T-helper 17 cell (primary cell): ENCODE data around the gene HINT3. TPM values are rescaled to one million over a fixed set of nuclear protein-coding genes. Genes with fewer than 3 reads are reported as not detected.
A peak's percentile ranks its signal among the peaks of the same experiment; 100 is the strongest.
"Not testable (repeated sequence)": the region's sequence is repeated elsewhere in the genome, so short reads cannot be mapped to it uniquely, and the experiment has no call there.

Experiments used
- ATAC-seq: fragments of 150-1000 bp; cut with Tn5 transposase; 2 replicates; pipeline ENCODE4 v1.10.0; 2021; ENCODE audit warnings: mild to moderate bottlenecking, moderate library complexity
- DNase-seq, 3 donors: peaks; one replicate each; pipeline versions ENCODE4 v3.0.0 to v3.0.0-alpha.2; 2020 to 2021
- H3K9me3 ChIP-seq: one replicate; pipeline ENCODE4 v1.7.0; 2013; ENCODE audit warnings: low read length, mild to moderate bottlenecking; ENCODE audit not compliant: control insufficient read depth, poor library complexity, severe bottlenecking
- H3K27ac Mint-ChIP-seq: one replicate; pipeline ENCODE4 v1.8.0; 2022; ENCODE audit warnings: mild to moderate bottlenecking, moderate library complexity, mixed read lengths
- H3K27me3 Mint-ChIP-seq: one replicate; pipeline ENCODE4 v1.8.0; 2022; ENCODE audit warnings: mixed read lengths
- H3K36me3 Mint-ChIP-seq: one replicate; pipeline ENCODE4 v1.8.0; 2022; ENCODE audit warnings: low read depth, mixed read lengths
- H3K4me1 Mint-ChIP-seq: one replicate; pipeline ENCODE4 v1.8.0; 2022; ENCODE audit warnings: mild to moderate bottlenecking, mixed read lengths
- H3K4me3 Mint-ChIP-seq: one replicate; pipeline ENCODE4 v1.8.0; 2022; ENCODE audit warnings: mild to moderate bottlenecking, moderate library complexity, mixed read lengths
- total RNA-seq, 4 donors: library from RNA in 2 of 4; stranded (reverse) in 2 of 4; gene quantifications; one replicate each; pipeline ENCODE4 v1.2.3 and lab custom pipeline; 2022 to 2026

HINT3 gene
- total RNA-seq, 2 donors from 2014 or later: 7.6 to 10.6 TPM

- ATAC-seq: no peak
- Mint-ChIP-seq H3K4me3 (no peak overlapping the region), H3K27ac (no peak overlapping the region), H3K4me1 (peaks cover 15% of the 10 kb centered on the region), H3K36me3 (no peaks in the 10 kb centered on the region), H3K27me3 (peaks cover 9% of the 10 kb centered on the region)
- H3K9me3 ChIP-seq: no peaks in the 10 kb centered on the region
- no peak for DNase-seq
These were observed 1.3 kb downstream of the HINT3 start for GRCh38 chr6:125957845-125958244.

DNA sequence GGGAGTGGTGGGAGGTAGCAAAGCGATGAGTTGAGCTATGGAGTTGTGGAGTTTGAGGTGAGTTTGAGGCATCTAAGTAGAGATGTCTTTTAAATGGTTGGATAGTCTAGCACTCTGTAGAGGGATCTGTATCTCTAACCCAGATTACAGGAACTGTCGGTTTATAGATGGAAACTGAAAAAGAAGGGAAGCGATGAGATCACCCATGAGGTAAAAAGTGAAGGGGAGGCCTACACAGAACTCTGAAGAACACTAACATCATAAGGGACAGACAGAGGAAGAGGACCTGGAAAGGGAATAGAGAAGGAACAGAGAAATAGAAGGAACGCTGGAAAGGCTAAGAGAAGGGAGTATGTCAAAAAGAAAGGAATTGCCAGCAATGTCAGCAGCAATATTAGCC lies 2.5 kb downstream of the HINT3 start:
- no peak for DNase-seq
- Mint-ChIP-seq H3K27me3 (no peaks in the 10 kb centered on the region), H3K27ac (no peak overlapping the region), H3K36me3 (no peaks in the 10 kb centered on the region), H3K4me3 (no peak overlapping the region), H3K4me1 (peaks cover 22% of the 10 kb centered on the region)
- ATAC-seq: no peak
- H3K9me3 ChIP-seq: no peaks in the 10 kb centered on the region

DNA sequence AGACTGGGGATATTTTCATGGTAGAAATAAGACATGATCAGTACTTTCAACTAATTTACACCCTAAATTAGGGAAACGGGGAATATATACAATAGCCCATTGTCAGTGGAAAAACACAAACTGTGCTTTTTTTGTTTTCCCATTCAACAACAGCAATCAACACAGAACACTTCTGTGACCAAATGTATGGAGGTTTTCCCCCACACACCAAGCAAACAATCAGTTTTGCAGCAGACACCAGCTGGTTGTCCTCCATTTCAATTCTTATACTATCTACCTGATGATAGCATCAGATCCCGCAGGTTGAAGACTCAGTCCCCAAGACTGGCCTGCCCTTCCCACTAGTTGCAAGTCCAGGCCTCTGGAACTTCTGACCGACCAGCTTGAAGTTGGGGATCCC lies 4.5 kb downstream of the HINT3 start:
- no peak overlapping the region for H3K4me3 Mint-ChIP-seq
- H3K36me3 Mint-ChIP-seq: no peaks in the 10 kb centered on the region
- H3K4me1 Mint-ChIP-seq: peaks cover 21% of the 10 kb centered on the region
- no peak overlapping the region for H3K27ac Mint-ChIP-seq
- no peaks in the 10 kb centered on the region for H3K9me3 ChIP-seq
- no peaks in the 10 kb centered on the region for H3K27me3 Mint-ChIP-seq
- DNase-seq (no peak), ATAC-seq (no peak)

- Mint-ChIP-seq H3K36me3 (no peaks in the 10 kb centered on the region), H3K27ac (no peak overlapping the region), H3K4me3 (no peak overlapping the region), H3K4me1 (peaks cover 20% of the 10 kb centered on the region), H3K27me3 (no peaks in the 10 kb centered on the region)
- DNase-seq (no peak), ATAC-seq (no peak)
- no peaks in the 10 kb centered on the region for H3K9me3 ChIP-seq
These were observed 6.4 kb downstream of the HINT3 start for GRCh38 chr6:125962900-125963497.

DNA sequence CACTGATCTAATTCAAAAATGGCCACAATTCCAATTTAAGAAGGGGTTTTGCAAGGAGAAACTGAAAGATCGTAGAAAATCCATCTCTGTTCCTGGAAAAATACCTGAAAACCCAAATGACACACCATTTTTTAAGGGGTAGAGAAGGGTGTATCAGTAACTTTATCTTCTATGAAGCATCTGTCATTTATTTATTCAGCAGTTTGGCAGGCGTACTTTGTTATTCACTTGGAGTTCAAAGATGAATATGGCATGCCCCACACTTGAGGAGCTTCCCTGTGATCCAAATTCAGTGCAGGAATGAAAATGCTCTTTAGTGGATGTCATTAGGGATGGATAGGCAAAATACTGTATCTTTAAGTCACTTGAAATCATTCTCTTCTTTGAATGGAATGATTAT lies 7.2 kb downstream of the HINT3 start:
- Mint-ChIP-seq H3K27me3 (no peaks in the 10 kb centered on the region), H3K4me1 (peaks cover 27% of the 10 kb centered on the region)
- no peak for DNase-seq

GRCh38 chr6:125966569-125966968 lies 10.0 kb downstream of the HINT3 start:
- no peaks in the 10 kb centered on the region for H3K9me3 ChIP-seq
- H3K36me3 Mint-ChIP-seq: no peaks in the 10 kb centered on the region
- DNase-seq (no peak), ATAC-seq (no peak)
- peaks cover 36% of the 10 kb centered on the region for H3K4me1 Mint-ChIP-seq
- H3K27me3 Mint-ChIP-seq: no peaks in the 10 kb centered on the region
- no peak overlapping the region for H3K4me3 Mint-ChIP-seq
- peak overlapping the region; percentile 73 for H3K27ac Mint-ChIP-seq

More for the DNA sequence above, 7.2 kb downstream of the HINT3 start:
- no peaks in the 10 kb centered on the region for H3K36me3 Mint-ChIP-seq
- peak overlapping the region; percentile 27 for H3K27ac Mint-ChIP-seq
- no peaks in the 10 kb centered on the region for H3K9me3 ChIP-seq
- H3K4me3 Mint-ChIP-seq: no peak overlapping the region
- no peak for ATAC-seq

DNA sequence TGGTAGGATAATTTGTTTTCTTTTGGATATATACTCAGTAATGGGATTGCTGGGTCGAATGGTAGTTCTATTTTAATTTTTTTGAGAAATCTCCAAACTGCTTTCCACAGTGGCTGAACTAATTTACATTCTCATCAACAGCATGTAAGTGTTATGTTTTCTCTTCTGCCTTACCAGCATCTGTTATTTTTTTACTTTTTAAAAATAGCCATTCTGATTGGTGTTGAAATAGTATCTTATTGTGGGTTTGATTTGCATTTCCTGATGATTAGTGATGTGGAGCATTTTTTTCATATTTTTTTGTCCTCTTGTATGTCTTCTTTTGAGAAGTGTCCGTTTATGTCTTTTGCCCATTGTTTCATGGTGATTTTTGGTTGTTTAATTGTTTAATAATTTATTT lies 11.9 kb downstream of the HINT3 start:
- no peaks in the 10 kb centered on the region for H3K27me3 Mint-ChIP-seq
- no peak overlapping the region for H3K27ac Mint-ChIP-seq
- H3K4me1 Mint-ChIP-seq: peaks cover 27% of the 10 kb centered on the region
- H3K4me3 Mint-ChIP-seq: no peak overlapping the region
- DNase-seq: no peak
- H3K9me3 ChIP-seq: no peaks in the 10 kb centered on the region
- no peaks in the 10 kb centered on the region for H3K36me3 Mint-ChIP-seq
- no peak for ATAC-seq

DNA sequence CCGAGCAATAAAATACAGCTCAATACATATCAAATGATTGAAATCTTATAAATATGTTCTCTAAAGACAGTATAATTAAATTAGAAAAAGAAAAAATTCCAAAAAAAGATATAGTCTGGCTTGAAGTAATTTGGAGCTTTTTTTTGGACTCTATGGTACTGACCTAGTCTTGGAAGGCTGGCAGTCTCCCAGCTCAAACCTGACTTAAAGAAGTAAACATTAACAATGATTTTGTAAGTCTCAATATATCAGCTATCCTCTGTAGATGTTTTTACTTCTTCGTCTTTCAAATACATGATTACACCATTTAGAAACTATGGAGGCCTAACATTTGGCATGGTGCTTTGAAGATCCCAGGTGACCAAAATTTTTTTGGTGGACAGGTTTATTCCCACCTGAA lies 14.2 kb downstream of the HINT3 start:
- no peaks in the 10 kb centered on the region for H3K9me3 ChIP-seq
- ATAC-seq (no peak), DNase-seq (no peak)
- Mint-ChIP-seq H3K36me3 (no peaks in the 10 kb centered on the region), H3K4me3 (no peak overlapping the region), H3K27ac (no peak overlapping the region), H3K27me3 (no peaks in the 10 kb centered on the region), H3K4me1 (peaks cover 21% of the 10 kb centered on the region)

- not testable (repeated sequence) for DNase-seq, H3K27ac Mint-ChIP-seq, H3K36me3 Mint-ChIP-seq, H3K27me3 Mint-ChIP-seq, H3K9me3 ChIP-seq, H3K4me3 Mint-ChIP-seq, ATAC-seq
- H3K4me1 Mint-ChIP-seq: peaks cover 21% of the 10 kb centered on the region
These were observed 15.9 kb downstream of the HINT3 start for GRCh38 chr6:125972478-125972877.

DNA sequence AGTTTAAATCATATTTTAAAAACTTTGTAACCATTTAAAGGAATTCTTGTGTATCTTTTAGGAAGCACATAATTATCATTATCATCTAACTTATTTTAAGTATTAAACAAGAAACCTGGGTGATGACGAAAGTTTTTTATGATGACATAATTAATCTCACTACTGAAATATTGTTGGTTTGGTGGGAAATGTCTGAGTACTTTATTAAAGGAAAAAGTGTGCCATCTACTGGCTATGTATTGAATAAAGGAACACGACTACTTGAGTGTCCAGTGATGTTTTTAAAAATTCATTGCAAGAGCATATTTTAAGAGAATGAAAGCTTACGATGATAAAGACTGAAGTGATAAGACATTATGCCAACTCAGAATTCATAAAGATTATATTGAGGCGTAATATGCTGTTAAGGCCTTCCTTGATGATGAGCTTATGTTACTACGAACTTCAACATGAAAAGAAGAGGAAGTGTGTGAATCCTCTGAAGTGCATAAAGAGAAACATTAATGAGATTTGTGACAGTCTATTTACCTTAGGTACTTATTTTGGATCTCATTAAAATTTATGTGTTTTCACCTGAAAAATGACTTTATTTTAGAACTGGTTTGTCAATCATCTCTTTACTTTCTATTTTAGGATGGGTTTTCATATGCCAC lies 17.8 kb downstream of the HINT3 start:
- Mint-ChIP-seq H3K4me3 (no peak overlapping the region), H3K36me3 (no peaks in the 10 kb centered on the region), H3K27me3 (no peaks in the 10 kb centered on the region), H3K27ac (no peak overlapping the region), H3K4me1 (peaks cover 9% of the 10 kb centered on the region)
- ATAC-seq: peak; percentile 71
- no peak for DNase-seq
- H3K9me3 ChIP-seq: no peaks in the 10 kb centered on the region

- Mint-ChIP-seq H3K27me3 (no peaks in the 10 kb centered on the region), H3K4me1 (peaks cover 3% of the 10 kb centered on the region), H3K36me3 (no peaks in the 10 kb centered on the region), H3K4me3 (no peak overlapping the region), H3K27ac (no peak overlapping the region)
- H3K9me3 ChIP-seq: no peaks in the 10 kb centered on the region
- DNase-seq (no peak), ATAC-seq (no peak)
These were observed 22.5 kb downstream of the HINT3 start for GRCh38 chr6:125979101-125979500.

DNA sequence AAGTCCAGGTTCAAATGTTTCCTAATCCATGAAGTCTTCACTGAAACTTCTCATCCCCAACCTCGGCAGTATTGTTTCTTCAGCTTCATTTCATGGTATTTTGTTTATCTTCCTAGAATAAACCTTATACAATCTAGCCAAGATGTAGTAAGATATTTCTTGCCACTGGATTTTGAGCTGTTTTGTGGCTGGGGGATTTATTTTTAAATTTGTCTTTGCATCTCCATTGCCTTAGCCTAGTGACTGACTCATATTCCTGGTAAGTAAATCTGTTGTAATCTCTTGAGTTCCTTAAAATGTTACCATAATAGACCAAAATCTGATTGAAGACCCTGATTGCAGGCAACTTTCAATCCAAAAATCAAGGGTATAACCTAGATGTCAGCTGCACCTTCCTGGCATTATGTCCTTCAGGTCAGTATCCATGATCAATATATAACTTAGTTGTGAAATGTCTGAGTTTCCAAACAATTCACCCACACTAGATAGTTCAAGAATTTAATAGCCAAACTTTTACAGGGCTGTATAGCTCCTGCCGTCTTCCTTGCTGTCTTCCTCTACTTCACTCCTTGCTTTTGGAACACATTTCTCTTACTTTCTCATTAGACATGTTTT lies 25.1 kb downstream of the HINT3 start:
- no peaks in the 10 kb centered on the region for H3K4me1 Mint-ChIP-seq
- no peak for ATAC-seq

DNA sequence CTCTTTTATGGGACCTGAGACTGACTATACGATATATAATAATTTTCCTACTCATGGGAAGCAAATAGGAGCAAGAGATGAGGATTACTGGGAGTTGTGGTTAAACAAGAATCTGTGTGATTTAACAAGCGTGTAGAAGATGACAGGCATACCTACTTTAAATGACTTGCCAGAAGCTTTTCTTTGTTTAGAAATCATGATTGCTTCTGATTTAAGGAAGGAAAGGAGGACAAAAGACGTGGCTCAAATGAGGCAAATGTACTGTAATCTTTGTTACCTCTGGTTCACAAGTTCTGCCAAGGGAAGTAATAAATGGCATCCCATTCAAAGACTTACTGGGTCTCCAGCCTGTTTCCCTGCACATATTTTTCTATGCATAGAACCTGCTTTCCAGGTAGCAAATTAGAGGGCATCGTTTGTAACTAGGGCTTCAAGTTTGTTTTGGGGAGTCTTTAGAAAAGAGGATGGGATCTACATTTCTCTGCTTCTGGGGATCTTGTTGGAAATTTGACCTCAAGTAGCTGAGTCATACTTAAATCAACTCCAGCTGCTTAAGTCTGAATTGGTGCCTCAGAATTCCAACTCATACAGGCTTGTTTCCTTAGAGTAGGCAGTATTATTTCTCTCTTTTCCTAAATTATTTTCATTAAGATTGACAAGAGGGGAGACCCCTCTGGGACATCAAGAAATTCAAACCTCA lies 26.8 kb downstream of the HINT3 start:
- ATAC-seq (no peak), DNase-seq (no peak)
- Mint-ChIP-seq H3K4me1 (no peaks in the 10 kb centered on the region), H3K36me3 (no peaks in the 10 kb centered on the region), H3K27me3 (no peaks in the 10 kb centered on the region), H3K27ac (no peak overlapping the region), H3K4me3 (no peak overlapping the region)
- no peaks in the 10 kb centered on the region for H3K9me3 ChIP-seq

More for the DNA sequence above, 25.1 kb downstream of the HINT3 start:
- no peak for DNase-seq
- no peaks in the 10 kb centered on the region for H3K9me3 ChIP-seq
- H3K4me3 Mint-ChIP-seq: no peak overlapping the region
- no peaks in the 10 kb centered on the region for H3K36me3 Mint-ChIP-seq
- no peaks in the 10 kb centered on the region for H3K27me3 Mint-ChIP-seq
- no peak overlapping the region for H3K27ac Mint-ChIP-seq
